ENCODE results near the gene STN1. TPM values are rescaled to one million over a fixed set of nuclear protein-coding genes. Genes with fewer than 3 reads are reported as not detected.

Gene STN1
- total and polyA plus RNA-seq, 2 of the 8 experiments (the other 6 are each of a cell fraction or from before 2014, with no cell fraction given), result 10.1 to 12.4 TPM

GRCh38 chr10:103951183-103951582 is 33.2 kb upstream of the STN1 start:
- no peak for TF ChIP-seq USF2 (IDR thresholded peaks at IDR 0.05; ENCODE audit: low read length)
- TF ChIP-seq TBP (IDR thresholded peaks at IDR 0.05; ENCODE audit: low read depth, low read length), result no peak
- TF ChIP-seq SP2 (IDR thresholded peaks at IDR 0.05; ENCODE audit: low read length), result no peak
- no peak for TF ChIP-seq GTF2F1 (IDR thresholded peaks at IDR 0.05; ENCODE audit: borderline replicate concordance, low read depth, low read length)
- TF ChIP-seq RXRA (IDR thresholded peaks at IDR 0.05; ENCODE audit: insufficient read depth, low read depth, low read length), result no peak
- TF ChIP-seq MAX (IDR thresholded peaks at IDR 0.05), result no peak
- no peak for TF ChIP-seq KDM4A (IDR thresholded peaks at IDR 0.05; ENCODE audit: low read depth, low read length, severe bottlenecking)
- H4K8ac ChIP-seq (ENCODE audit: extremely low read depth, insufficient read depth, low read length), result no peak overlapping the region
- WGBS, 2 experiments (ENCODE audit: extremely low coverage in 1 of 2, insufficient coverage in 1 of 2, insufficient read length in 1 of 2, insufficient replicate concordance in 2 of 2, low coverage in 1 of 2, low lambda C conversion rate in 2 of 2, missing lambda C conversion rate in 1 of 2), result 77% methylated on average over 2 of the region's 2 CpGs; no CpG with 5 or more reads in 1 of the 2 experiments
- no peak overlapping the region for H3K4ac ChIP-seq (replicated peaks; ENCODE audit: insufficient read length, low read depth, low read length)
- H3K79me2 ChIP-seq (ENCODE audit: control insufficient read depth in 1 of 2, insufficient read depth in 2 of 2, low read length in 2 of 2), result no peaks in the 10 kb centered on the region
- H3K23ac ChIP-seq (ENCODE audit: insufficient read length), result no peak overlapping the region
- no peak overlapping the region for H4K5ac ChIP-seq (ENCODE audit: insufficient read length, low read depth, low read length)
- no peak overlapping the region for H2BK20ac ChIP-seq (ENCODE audit: low read length)
- no peak overlapping the region for H2AFZ ChIP-seq (ENCODE audit: low read length)
- no peaks in the 10 kb centered on the region for H3K23me2 ChIP-seq (ENCODE audit: low read depth, low read length)
- ChIA-PET CTCF (ENCODE audit: partially characterized antibody) (interaction anchor here (1.0 kb wide), 2 partner anchors 50 to 94 kb away, joined by 3 read pairs; no protein-coding TSS in a partner anchor), POLR2A (ENCODE audit: partially characterized antibody) (no interaction called here)
- H3K9ac ChIP-seq (replicated peaks in 1 of 4; ENCODE audit: extremely low read depth in 1 of 4, low read depth in 3 of 4, low read length in 3 of 4), result no peak overlapping the region
- H3K27ac ChIP-seq (ENCODE audit: low read depth, low read length), result no peak overlapping the region
- H4K20me1 ChIP-seq (replicated peaks in 1 of 2; ENCODE audit: control insufficient read depth in 1 of 2, insufficient read depth in 2 of 2, low read length in 2 of 2), result no peaks in the 10 kb centered on the region
- H3K9me3 ChIP-seq (ENCODE audit: insufficient read depth in 2 of 2, low read depth in 1 of 2, low read length in 1 of 2), result no peaks in the 10 kb centered on the region
- no peak for FAIRE-seq
- H2AK5ac ChIP-seq (ENCODE audit: low read depth, low read length), result no peak overlapping the region
- DNase-seq (ENCODE audit: low read depth in 1 of 2, low spot score in 2 of 2), result no peak
- no peak overlapping the region for H2BK120ac ChIP-seq (replicated peaks; ENCODE audit: low read depth, low read length)
- H3K18ac ChIP-seq (ENCODE audit: extremely low read depth, low read length), result no peak overlapping the region
- H3K79me1 ChIP-seq (ENCODE audit: low read depth, low read length), result no peaks in the 10 kb centered on the region
- no peak overlapping the region for H3K56ac ChIP-seq (replicated peaks; ENCODE audit: insufficient read length, low read depth, low read length)
- H3K36me3 ChIP-seq (ENCODE audit: control insufficient read depth in 2 of 4, insufficient read depth in 4 of 4, low read length in 3 of 4), result no peaks in the 10 kb centered on the region
- H4K91ac ChIP-seq (replicated peaks; ENCODE audit: insufficient read length, low read length), result no peak overlapping the region
- H2BK5ac ChIP-seq (ENCODE audit: low read depth, low read length), result no peak overlapping the region
- no peak overlapping the region for H3K4me2 ChIP-seq (ENCODE audit: insufficient read depth in 1 of 2, low read depth in 2 of 2, low read length in 2 of 2)
- H3K4me3 ChIP-seq (ENCODE audit: extremely low read depth in 1 of 4, insufficient read depth in 2 of 4, low read depth in 3 of 4, low read length in 4 of 4), result no peak overlapping the region
- H3K27me3 ChIP-seq (replicated peaks in 1 of 4; ENCODE audit: control insufficient read depth in 3 of 4, extremely low read depth in 1 of 4, insufficient read depth in 3 of 4, low read length in 3 of 4), result no peaks in the 10 kb centered on the region
- no peaks in the 10 kb centered on the region for H3K4me1 ChIP-seq (replicated peaks in 1 of 4; ENCODE audit: control insufficient read depth in 3 of 4, insufficient read depth in 4 of 4, low read length in 3 of 4)
- no peak overlapping the region for H3K14ac ChIP-seq (ENCODE audit: insufficient read length)
- no peak overlapping the region for H2BK15ac ChIP-seq (ENCODE audit: low read length)
- no peak overlapping the region for H2BK12ac ChIP-seq (ENCODE audit: low read depth, low read length)

Measured in H1 (cell line).